Measurements from ENCODE around the gene RNF182.
"Not testable (repeated sequence)": the region's sequence is repeated elsewhere in the genome, so short reads cannot be mapped to it uniquely, and the experiment has no call there.

Gene RNF182

GRCh38 chr6:14004258-14004657 is 79.5 kb downstream of the RNF182 start:
- DNase-seq, result no peak

- DNase-seq, result no peak
These were observed 84.1 kb downstream of the RNF182 start for GRCh38 chr6:14008809-14009208.

DNA sequence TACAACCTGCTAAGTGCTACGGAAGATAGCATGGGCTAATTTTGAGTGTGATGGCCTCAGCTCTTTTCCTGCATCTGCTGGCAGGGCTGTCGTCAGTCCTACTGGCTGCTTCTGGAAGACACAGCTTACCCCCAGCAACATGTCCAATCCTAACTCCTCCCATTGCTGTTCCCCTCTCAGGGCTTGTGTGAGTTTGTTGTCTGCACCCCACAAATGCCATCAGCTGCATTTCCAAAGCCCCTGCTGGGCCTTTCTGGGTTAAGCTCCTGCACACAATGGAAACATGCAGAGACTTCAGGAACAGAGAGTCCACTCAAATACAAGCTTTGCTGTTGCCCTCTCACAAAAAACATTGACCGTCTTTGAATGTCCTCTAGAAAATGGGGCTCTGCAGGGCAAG is 84.7 kb downstream of the RNF182 start:
- no peak for DNase-seq

GRCh38 chr6:14010275-14010674 is 85.5 kb downstream of the RNF182 start:
- DNase-seq, result no peak

GRCh38 chr6:14012313-14013030 is 87.7 kb downstream of the RNF182 start:
- DNase-seq, result no peak

- no peak for DNase-seq
These were observed 91.2 kb downstream of the RNF182 start for GRCh38 chr6:14015964-14016363.

- no peak for DNase-seq
These were observed 91.7 kb downstream of the RNF182 start for GRCh38 chr6:14016432-14016831.

GRCh38 chr6:14016935-14017625 is 92.3 kb downstream of the RNF182 start:
- no peak for DNase-seq

DNA sequence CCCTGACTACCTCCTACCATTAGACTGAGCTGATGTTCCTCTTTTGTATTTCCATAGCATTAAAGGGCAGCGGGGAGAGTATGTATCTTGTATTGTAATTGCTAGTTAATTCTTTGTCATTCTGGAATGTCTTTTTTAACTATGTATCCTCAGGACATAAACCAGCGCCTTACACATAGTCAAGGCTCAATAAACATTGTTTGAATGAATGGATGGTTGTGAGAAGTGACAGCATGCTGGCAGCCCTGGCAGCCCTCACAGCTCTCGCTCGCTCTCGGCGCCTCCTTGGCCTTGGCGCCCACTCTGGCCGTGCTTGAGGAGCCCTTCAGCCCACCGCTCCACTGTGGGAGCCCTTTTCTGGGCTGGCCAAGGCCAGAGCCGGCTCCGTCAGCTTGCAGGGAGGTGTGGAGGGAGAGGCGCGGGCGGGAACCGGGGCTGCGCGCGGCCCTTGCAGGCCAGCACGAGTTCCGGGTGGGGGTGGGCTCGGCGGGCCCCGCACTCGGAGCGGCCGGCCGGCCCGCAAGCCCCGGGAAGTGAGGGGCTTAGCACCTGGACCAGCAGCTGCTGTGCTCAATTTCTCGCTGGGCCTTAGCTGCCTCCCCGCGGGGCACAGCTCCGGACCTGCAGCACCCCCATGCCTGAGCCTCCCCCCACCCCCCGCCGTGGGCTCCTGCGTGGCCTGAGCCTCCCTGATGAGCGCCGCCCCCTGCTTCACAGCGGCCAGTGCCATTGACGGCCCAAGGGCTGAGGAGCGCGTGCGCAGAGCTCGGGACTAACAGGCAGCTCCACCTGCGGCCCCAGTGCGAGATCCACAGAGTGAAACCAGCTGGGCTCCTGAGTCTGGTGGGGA is 93.1 kb downstream of the RNF182 start:
- no peak for DNase-seq

DNA sequence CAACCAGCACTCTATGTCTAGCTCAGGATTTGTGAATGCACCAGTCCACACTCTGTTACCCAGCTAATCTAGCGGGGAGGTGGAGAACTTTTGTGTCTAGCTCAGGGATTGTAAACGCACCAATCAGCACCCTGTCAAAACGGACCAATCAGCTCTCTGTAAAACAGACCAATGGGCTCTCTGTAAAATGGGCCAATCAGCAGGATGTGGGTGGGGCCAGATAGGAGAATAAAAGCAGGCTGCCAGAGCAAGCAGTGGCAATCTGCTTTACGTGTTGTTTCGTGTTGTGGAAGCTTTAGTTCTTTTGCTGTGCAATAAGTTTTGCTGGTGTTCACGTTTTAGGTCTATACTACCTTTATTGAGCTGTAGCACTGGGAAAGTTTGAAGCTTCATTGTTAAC is 93.8 kb downstream of the RNF182 start:
- not testable (repeated sequence) for DNase-seq

DNA sequence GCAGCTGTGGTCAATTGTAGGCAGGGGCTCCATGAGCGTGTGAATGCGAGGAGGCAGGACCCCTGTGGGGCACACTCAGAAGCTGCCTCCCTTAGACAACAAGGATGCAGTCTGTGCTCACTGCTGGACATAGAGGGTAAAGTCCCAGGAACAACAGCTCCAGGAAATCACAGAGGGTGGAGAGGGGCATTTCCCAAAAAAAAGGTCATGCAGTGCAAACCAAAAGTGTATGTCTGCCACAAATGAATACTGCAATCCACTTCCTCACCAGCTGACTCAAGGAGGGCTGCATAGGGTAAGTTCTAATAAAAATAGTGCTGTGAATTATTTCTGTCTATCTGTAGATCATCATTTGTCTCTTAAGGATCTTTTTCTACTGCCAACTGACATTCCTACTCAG is 95.8 kb downstream of the RNF182 start:
- DNase-seq, result no peak

DNA sequence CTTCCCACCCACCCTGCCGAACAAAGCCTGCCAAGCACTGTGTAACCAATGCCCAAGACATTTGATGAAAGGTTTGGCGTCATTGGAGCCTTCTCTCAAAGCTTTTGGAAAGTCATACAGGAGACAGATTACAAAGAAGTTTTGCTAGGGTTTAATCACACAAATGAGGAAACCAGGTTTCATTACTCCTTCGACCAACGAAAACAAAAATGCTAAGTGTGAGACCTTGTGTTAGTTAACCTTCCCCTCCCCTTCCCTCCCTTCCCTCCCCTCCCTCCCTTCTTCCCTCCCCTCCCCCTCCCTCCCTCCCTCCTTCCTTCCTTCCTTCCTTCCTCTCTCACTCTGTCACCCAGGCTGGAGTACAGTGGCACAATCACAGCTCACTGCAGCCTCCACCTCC is 96.7 kb downstream of the RNF182 start:
- no peak for DNase-seq

GRCh38 chr6:14022673-14023072 is 97.9 kb downstream of the RNF182 start:
- no peak for DNase-seq

DNA sequence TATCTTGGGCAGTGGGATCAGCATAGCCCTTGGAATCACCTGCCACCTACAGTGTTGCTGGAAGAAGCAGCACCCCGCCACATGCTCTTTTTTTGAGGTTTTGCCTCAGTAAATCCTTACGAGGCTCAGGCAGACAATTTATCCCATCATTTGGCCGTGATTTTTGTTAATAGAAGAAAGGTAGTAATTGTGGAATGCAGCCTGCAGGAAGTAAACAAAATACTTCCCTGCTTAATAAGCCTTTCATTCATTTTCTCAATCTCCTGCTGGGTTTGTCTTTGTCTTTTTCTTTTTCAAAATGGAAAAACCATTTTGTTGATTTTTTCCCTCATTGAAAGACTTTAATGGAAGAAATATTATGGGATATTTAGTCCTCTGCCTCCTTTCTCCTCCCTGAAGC is 99.1 kb downstream of the RNF182 start:
- DNase-seq, result no peak

DNA sequence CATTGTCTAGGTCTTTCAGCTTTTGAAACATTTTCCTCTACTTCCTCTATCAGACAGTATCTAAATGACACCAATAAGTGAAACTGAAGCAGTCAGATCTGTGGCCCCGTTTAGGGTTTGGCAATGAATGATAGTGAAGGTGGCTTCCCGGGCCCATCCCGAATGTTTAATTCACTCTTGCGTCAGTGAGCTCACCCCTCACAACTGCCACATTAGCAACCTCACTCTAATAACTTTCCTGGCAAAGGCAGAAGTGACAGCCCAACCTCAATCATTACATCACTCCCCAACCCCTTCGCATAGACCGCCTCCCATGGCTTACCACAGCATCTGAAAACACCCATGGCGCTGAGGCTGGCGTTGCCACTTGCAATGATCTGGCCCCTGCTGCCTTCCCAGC is 100.4 kb downstream of the RNF182 start:
- no peak for DNase-seq

- no peak for DNase-seq
These were observed 102.2 kb downstream of the RNF182 start for GRCh38 chr6:14026831-14027539.

DNA sequence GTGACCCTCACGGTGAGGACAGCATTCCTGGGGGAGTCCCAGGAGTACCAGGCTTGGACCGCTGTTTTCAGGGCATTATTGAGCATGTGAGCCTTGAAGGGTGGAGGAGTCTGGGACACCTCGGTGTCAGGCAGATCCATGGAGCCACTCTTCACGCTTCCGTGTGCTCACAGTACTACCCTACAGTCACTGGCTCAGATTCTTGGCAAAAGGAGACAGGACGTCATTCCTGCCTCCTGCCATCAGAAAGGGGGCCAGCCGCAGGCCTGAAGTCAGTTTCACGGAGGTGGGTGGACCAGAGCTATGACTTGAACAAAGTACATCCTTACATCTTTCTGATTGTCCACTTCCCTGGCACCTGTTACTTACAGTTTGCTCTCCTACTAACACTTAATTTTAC is 103.9 kb downstream of the RNF182 start:
- no peak for DNase-seq

GRCh38 chr6:14029605-14030004 is 104.9 kb downstream of the RNF182 start:
- DNase-seq, result no peak

Data from activated CD4-positive, alpha-beta T cell treated with anti-CD3 and anti-CD28 coated beads, Interleukin-2, amount 50 U/mL, for 1 hour (primary cell).